Type B pancreatic cell (in vitro differentiated cells): ENCODE data around the gene PPTC7. TPM values are rescaled to one million over a fixed set of nuclear protein-coding genes. Genes with fewer than 3 reads are reported as not detected.
"Not testable (repeated sequence)": the region's sequence is repeated elsewhere in the genome, so short reads cannot be mapped to it uniquely, and the experiment has no call there.

Experiments used
- DNase-seq: peaks from one replicate; pipeline ENCODE4 v3.0.0; 2021; ENCODE audit warnings: mixed read lengths; ENCODE audit not compliant: unreplicated experiment; ENCODE audit errors: extremely low spot score
- H3K27ac Mint-ChIP-seq: 2 replicates; pipeline ENCODE4 v1.8.0; 2021; ENCODE audit warnings: mild to moderate bottlenecking, mixed read lengths
- H3K27me3 Mint-ChIP-seq: 2 replicates; pipeline ENCODE4 v1.8.0; 2021; ENCODE audit warnings: mixed read lengths
- H3K36me3 Mint-ChIP-seq: 2 replicates; pipeline ENCODE4 v1.8.0; 2021; ENCODE audit warnings: mixed read lengths
- H3K4me1 Mint-ChIP-seq: one replicate; pipeline ENCODE4 v1.8.0; 2021; ENCODE audit warnings: mixed read lengths; ENCODE audit not compliant: unreplicated experiment
- H3K4me3 Mint-ChIP-seq: 2 replicates; pipeline ENCODE4 v1.8.0; 2021; ENCODE audit warnings: mild to moderate bottlenecking, mixed read lengths
- H3K9me3 Mint-ChIP-seq: 2 replicates; pipeline ENCODE4 v1.8.0; 2021; ENCODE audit warnings: mixed read lengths
- total RNA-seq: library from RNA; stranded (reverse); gene quantifications from 2 replicates; pipeline ENCODE4 v1.2.1, GENCODE V29; 2021; ENCODE audit warnings: low replicate concordance
- TF ChIP-seq, protein P1 (sequence below): fragments of 200-600 bp; sonication (generic); conservative IDR thresholded peaks from 2 replicates; pipeline ENCODE4 v1.5.0; 2021; ENCODE audit warnings: antibody characterized with exemption, mild to moderate bottlenecking

Gene PPTC7
- total RNA-seq, 1 donor from 2014 or later: 14.5 TPM

GRCh38 chr12:110560048-110560447 is 23.1 kb downstream of the PPTC7 start:
- Mint-ChIP-seq H3K27ac (no peak overlapping the region), H3K4me1 (peaks cover 44% of the 10 kb centered on the region), H3K9me3 (peaks cover 3% of the 10 kb centered on the region), H3K36me3 (peaks cover 9% of the 10 kb centered on the region), H3K27me3 (no peaks in the 10 kb centered on the region), H3K4me3 (no peak overlapping the region)
- TF ChIP-seq, protein P1, sequence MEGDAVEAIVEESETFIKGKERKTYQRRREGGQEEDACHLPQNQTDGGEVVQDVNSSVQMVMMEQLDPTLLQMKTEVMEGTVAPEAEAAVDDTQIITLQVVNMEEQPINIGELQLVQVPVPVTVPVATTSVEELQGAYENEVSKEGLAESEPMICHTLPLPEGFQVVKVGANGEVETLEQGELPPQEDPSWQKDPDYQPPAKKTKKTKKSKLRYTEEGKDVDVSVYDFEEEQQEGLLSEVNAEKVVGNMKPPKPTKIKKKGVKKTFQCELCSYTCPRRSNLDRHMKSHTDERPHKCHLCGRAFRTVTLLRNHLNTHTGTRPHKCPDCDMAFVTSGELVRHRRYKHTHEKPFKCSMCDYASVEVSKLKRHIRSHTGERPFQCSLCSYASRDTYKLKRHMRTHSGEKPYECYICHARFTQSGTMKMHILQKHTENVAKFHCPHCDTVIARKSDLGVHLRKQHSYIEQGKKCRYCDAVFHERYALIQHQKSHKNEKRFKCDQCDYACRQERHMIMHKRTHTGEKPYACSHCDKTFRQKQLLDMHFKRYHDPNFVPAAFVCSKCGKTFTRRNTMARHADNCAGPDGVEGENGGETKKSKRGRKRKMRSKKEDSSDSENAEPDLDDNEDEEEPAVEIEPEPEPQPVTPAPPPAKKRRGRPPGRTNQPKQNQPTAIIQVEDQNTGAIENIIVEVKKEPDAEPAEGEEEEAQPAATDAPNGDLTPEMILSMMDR: no peak
- no peak for DNase-seq

DNA sequence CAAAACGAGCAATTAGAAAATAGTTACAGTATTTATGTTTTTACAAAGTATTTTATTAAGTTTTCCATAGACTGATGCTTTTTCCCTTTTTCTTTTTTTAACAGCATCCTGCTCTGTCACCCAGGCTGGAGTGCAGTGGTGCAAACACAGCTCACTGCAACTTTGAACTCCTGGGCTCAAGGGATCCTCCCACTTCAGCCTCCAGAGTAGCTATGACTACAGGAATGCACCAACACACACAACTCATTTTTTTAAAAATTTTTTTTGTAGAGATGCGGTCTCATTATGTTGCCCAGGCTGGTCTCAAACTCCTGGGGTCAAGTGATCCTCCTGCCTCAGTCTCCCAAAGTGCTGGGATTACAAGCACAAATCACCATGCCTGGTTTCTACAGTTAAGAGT is 24.2 kb downstream of the PPTC7 start:
- not testable (repeated sequence) for H3K9me3 Mint-ChIP-seq, DNase-seq, H3K27ac Mint-ChIP-seq, H3K27me3 Mint-ChIP-seq, H3K36me3 Mint-ChIP-seq, H3K4me3 Mint-ChIP-seq
- peaks cover 42% of the 10 kb centered on the region for H3K4me1 Mint-ChIP-seq

DNA sequence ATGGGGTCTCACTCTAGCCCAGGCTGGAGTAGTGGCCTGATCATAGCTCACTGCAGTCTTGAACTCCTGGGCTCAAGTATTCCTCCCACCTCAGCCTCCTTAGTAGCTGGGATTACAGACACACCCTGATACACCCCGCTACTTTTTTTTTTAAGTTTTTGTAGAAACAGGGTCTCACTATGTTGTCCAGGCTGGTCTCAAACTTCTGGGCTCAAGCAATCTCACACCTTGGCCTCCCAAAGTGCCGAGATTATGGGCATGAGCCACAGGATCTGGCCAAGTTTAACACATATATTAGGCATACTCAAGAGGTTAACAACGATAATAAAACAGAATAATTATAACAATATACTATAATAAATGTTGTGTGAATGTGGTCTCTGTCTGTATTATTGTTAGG is 25.8 kb downstream of the PPTC7 start:
- Mint-ChIP-seq H3K27ac (no peak overlapping the region), H3K27me3 (no peaks in the 10 kb centered on the region), H3K36me3 (peaks cover 10% of the 10 kb centered on the region), H3K4me1 (peaks cover 40% of the 10 kb centered on the region), H3K9me3 (peaks cover 3% of the 10 kb centered on the region), H3K4me3 (no peak overlapping the region)
- DNase-seq: no peak
- TF ChIP-seq, protein P1: no peak

DNA sequence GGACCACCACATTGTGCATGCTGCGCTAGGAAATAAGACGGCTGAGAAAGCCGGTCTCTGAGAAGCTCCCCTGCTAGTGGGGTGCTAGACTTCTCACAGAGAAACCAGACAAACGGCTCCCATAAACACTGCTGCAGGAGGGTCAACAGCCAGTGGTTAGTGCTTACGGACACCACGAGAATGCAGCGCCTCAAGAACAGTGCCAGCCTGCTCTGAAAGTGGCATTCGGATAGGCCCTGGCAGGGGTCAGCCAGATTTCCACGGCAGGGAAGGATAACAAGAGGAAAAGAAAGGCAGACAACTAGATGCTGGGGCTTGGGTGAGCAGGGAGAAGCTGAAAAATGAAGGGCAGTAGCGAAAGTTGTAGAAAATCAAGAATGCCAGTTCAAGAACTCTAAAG is 26.4 kb downstream of the PPTC7 start:
- H3K9me3 Mint-ChIP-seq: peaks cover 3% of the 10 kb centered on the region
- H3K4me3 Mint-ChIP-seq: no peak overlapping the region
- H3K27ac Mint-ChIP-seq: no peak overlapping the region
- no peaks in the 10 kb centered on the region for H3K27me3 Mint-ChIP-seq
- TF ChIP-seq, protein P1: no peak
- DNase-seq: no peak
- H3K36me3 Mint-ChIP-seq: peaks cover 16% of the 10 kb centered on the region
- peaks cover 37% of the 10 kb centered on the region for H3K4me1 Mint-ChIP-seq

- no peak overlapping the region for H3K4me3 Mint-ChIP-seq
- H3K4me1 Mint-ChIP-seq: peaks cover 31% of the 10 kb centered on the region
- no peak for DNase-seq
- peaks cover 16% of the 10 kb centered on the region for H3K36me3 Mint-ChIP-seq
- no peak overlapping the region for H3K27ac Mint-ChIP-seq
- no peaks in the 10 kb centered on the region for H3K27me3 Mint-ChIP-seq
- peaks cover 3% of the 10 kb centered on the region for H3K9me3 Mint-ChIP-seq
- TF ChIP-seq, protein P1: no peak
These were observed 27.3 kb downstream of the PPTC7 start for GRCh38 chr12:110555577-110556406.

DNA sequence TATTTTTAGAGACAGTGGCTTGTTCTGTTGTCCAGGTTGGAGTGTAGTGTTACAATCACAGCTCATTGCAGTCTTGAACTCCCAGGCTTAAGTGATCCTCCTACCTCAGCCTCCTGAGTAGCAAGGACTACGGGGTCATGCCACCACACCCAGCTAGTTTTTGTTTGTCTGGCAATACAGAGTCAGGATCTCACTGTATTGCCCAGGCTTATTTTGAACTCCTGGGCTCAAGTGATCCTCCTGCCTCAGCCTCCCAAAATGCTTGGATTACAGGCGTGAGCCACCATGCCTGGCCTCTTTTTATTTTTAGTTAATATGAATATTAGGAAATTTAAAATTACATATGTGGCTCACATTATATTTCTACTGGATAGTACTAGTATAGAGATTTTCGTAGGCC is 28.9 kb downstream of the PPTC7 start:
- Mint-ChIP-seq H3K27ac (no peak overlapping the region), H3K4me3 (no peak overlapping the region), H3K36me3 (peaks cover 21% of the 10 kb centered on the region), H3K4me1 (peaks cover 31% of the 10 kb centered on the region), H3K9me3 (peaks cover 3% of the 10 kb centered on the region), H3K27me3 (no peaks in the 10 kb centered on the region)
- DNase-seq: no peak
- TF ChIP-seq, protein P1: no peak
